C4-2B (cell line): ENCODE results near the gene KRT7.

Experiments used
- ZFX ChIP-seq: fragments of 450-650 bp; IDR thresholded peaks from 2 replicates; pipeline ENCODE4 v1.6.1; 2017
- TF ChIP-seq, protein P1 (sequence below): fragments of 450-650 bp; conservative IDR thresholded peaks from 2 replicates; pipeline ENCODE4 v1.5.1; 2017; ENCODE audit warnings: mild to moderate bottlenecking

DNA sequence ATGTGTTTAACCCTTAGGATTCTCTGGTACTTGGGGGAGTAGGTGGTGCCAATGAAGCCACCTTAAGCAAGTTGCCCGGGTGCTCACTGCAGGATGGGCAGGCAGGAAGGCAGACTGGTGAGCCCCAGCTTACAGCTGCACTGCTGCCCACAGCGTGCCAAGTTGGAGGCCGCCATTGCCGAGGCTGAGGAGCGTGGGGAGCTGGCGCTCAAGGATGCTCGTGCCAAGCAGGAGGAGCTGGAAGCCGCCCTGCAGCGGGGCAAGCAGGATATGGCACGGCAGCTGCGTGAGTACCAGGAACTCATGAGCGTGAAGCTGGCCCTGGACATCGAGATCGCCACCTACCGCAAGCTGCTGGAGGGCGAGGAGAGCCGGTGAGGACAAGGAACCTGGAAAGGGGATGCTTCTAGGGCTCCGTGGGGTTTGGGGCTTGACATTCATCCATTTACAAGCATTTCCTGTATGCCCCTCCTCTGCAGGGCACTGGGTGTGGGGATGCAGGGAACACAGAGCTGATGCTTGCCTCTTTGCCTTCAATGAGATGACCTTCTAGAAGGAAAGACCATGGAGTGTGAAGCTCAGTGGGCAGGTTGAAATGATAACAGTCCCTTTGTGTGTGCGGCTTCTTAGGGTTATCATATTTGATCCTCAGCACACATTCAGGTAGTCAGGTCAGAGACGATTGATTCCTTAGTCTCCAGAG is 12.4 kb downstream of the KRT7 start:
- TF ChIP-seq, protein P1, sequence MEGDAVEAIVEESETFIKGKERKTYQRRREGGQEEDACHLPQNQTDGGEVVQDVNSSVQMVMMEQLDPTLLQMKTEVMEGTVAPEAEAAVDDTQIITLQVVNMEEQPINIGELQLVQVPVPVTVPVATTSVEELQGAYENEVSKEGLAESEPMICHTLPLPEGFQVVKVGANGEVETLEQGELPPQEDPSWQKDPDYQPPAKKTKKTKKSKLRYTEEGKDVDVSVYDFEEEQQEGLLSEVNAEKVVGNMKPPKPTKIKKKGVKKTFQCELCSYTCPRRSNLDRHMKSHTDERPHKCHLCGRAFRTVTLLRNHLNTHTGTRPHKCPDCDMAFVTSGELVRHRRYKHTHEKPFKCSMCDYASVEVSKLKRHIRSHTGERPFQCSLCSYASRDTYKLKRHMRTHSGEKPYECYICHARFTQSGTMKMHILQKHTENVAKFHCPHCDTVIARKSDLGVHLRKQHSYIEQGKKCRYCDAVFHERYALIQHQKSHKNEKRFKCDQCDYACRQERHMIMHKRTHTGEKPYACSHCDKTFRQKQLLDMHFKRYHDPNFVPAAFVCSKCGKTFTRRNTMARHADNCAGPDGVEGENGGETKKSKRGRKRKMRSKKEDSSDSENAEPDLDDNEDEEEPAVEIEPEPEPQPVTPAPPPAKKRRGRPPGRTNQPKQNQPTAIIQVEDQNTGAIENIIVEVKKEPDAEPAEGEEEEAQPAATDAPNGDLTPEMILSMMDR: no peak
- no peak for TF ChIP-seq ZFX
